Measurements from ENCODE around the gene ADCK1. TPM values are rescaled to one million over a fixed set of nuclear protein-coding genes. Genes with fewer than 3 reads are reported as not detected.
"Not testable (repeated sequence)": the region's sequence is repeated elsewhere in the genome, so short reads cannot be mapped to it uniquely, and the experiment has no call there.

Gene ADCK1
- polyA plus RNA-seq, 3 donors = 3.7 to 33.0 (median 5.4) TPM

DNA sequence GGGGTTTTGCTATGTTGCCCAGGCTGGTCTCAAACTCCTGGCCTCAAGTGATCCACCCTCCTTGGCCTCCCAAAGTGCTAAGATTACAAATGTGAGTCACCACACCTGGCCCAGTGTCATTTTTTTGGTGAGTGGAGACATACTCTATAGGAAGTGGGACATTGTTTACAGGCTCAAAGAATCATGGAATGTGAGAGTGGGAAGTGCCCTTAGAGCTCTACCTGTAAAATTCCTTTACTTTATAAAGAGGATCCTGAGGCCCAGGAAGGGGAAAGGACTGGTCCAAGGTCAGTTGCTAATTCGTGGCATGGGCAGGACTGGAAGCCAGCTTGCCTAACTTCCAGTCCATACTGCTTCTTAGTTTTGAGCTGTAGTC is 8.7 kb upstream of the ADCK1 start:
- no peak overlapping the region for H3K27ac ChIP-seq (ENCODE audit: low read depth in 1 of 2, low read length in 2 of 2)
- DNase-seq = no peak
- H3K79me2 ChIP-seq (ENCODE audit: insufficient read depth, low read length) = no peaks in the 10 kb centered on the region
- no peak overlapping the region for H3K4me3 ChIP-seq (replicated peaks in 1 of 3; ENCODE audit: low read depth in 2 of 3, low read length in 3 of 3)
- H3K36me3 Mint-ChIP-seq = no peaks in the 10 kb centered on the region
- H3K27ac Mint-ChIP-seq = no peak overlapping the region
- H3K36me3 ChIP-seq (replicated peaks in 1 of 2; ENCODE audit: control insufficient read depth in 1 of 2, insufficient read depth in 2 of 2, low read length in 2 of 2) = no peaks in the 10 kb centered on the region
- no peak overlapping the region for H3K9ac ChIP-seq (ENCODE audit: insufficient read depth, low read length, poor library complexity, severe bottlenecking)
- no peaks in the 10 kb centered on the region for H3K4me1 ChIP-seq (ENCODE audit: control insufficient read depth in 1 of 2, insufficient read depth in 2 of 2, low read length in 2 of 2)
- intact Hi-C loops (cut with micrococcal nuclease) = no loop called here
- H2AFZ ChIP-seq (ENCODE audit: insufficient read depth, low read depth, low read length, poor library complexity, severe bottlenecking) = no peak overlapping the region
- no peaks in the 10 kb centered on the region for H3K27me3 ChIP-seq (ENCODE audit: control insufficient read depth in 2 of 2, insufficient read depth in 2 of 2, low read length in 2 of 2)
- TF ChIP-seq CTCF (IDR thresholded peaks at IDR 0.05) = no peak
- H3K9me3 ChIP-seq (replicated peaks in 1 of 2; ENCODE audit: control insufficient read depth in 1 of 2, insufficient read depth in 1 of 2, low read length in 2 of 2) = no peaks in the 10 kb centered on the region
- H3K9me3 Mint-ChIP-seq = no peaks in the 10 kb centered on the region
- WGBS (ENCODE audit: insufficient coverage) = no CpG with 5 or more reads among the region's 1 CpG
- no peaks in the 10 kb centered on the region for H3K4me1 Mint-ChIP-seq
- H3K4me2 ChIP-seq (replicated peaks; ENCODE audit: extremely low read depth, low read length, poor library complexity, severe bottlenecking) = no peak overlapping the region
- H4K20me1 ChIP-seq (ENCODE audit: insufficient read depth, low read length) = no peaks in the 10 kb centered on the region
- no peak overlapping the region for H3K4me3 Mint-ChIP-seq
- peaks cover 10 to 19% (median 11%) of the 10 kb centered on the region in 3 donors for H3K27me3 Mint-ChIP-seq (ENCODE audit: low read depth in 3 of 3)

DNA sequence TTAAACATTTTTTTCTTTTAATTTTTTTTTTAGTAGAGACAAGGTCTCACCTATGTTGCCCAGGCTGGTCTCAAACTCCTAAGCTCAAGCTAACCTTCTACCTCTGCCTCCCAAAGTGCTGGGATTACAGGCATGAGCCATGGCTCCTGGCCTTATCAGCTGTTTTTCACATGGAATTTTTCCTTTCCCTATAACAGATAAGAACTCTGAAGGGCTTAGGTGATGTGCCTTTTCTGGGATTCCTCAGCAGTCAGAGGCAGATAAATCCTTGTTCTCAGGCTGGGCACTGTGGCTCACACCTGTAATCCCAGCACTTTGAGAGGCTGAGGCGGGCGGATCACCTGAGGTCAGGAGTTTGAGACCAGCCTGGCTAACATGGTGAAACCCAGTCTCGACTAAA is 6.7 kb upstream of the ADCK1 start:
- H3K4me2 ChIP-seq (replicated peaks; ENCODE audit: extremely low read depth, low read length, poor library complexity, severe bottlenecking); H3K27me3 ChIP-seq (ENCODE audit: control insufficient read depth in 2 of 2, insufficient read depth in 2 of 2, low read length in 2 of 2); H3K27ac ChIP-seq (ENCODE audit: low read depth in 1 of 2, low read length in 2 of 2); H3K36me3 ChIP-seq (replicated peaks in 1 of 2; ENCODE audit: control insufficient read depth in 1 of 2, insufficient read depth in 2 of 2, low read length in 2 of 2); H3K4me3 ChIP-seq (replicated peaks in 1 of 3; ENCODE audit: low read depth in 2 of 3, low read length in 3 of 3); H3K36me3 Mint-ChIP-seq; H4K20me1 ChIP-seq (ENCODE audit: insufficient read depth, low read length); H2AFZ ChIP-seq (ENCODE audit: insufficient read depth, low read depth, low read length, poor library complexity, severe bottlenecking); H3K79me2 ChIP-seq (ENCODE audit: insufficient read depth, low read length); H3K4me3 Mint-ChIP-seq; DNase-seq; H3K9me3 ChIP-seq (replicated peaks in 1 of 2; ENCODE audit: control insufficient read depth in 1 of 2, insufficient read depth in 1 of 2, low read length in 2 of 2); H3K27ac Mint-ChIP-seq; H3K4me1 Mint-ChIP-seq; H3K9ac ChIP-seq (ENCODE audit: insufficient read depth, low read length, poor library complexity, severe bottlenecking); H3K4me1 ChIP-seq (ENCODE audit: control insufficient read depth in 1 of 2, insufficient read depth in 2 of 2, low read length in 2 of 2); H3K9me3 Mint-ChIP-seq; intact Hi-C loops (cut with micrococcal nuclease): not testable (repeated sequence)
- 90% methylated on average over 2 of the region's 3 CpGs for WGBS (ENCODE audit: insufficient coverage)
- H3K27me3 Mint-ChIP-seq (ENCODE audit: low read depth in 3 of 3) = peaks cover 10 to 14% (median 14%) of the 10 kb centered on the region in 3 donors
